Left kidney (tissue), 2 donors: ENCODE data around the gene SCP2. TPM values are rescaled to one million over a fixed set of nuclear protein-coding genes. Genes with fewer than 3 reads are reported as not detected.

Source experiments
- DNase-seq: peaks from one replicate; pipeline ENCODE4 v3.0.0-alpha.2; 2013
- polyA plus RNA-seq: library from polyadenylated mRNA; unstranded; fragments of 120-200 nt; gene quantifications from one replicate; pipeline ENCODE4 v1.2.1, GENCODE V29; 2013; ENCODE audit not compliant: insufficient read length

SCP2 gene
- polyA plus RNA-seq, 1 donor = 205 TPM

DNA sequence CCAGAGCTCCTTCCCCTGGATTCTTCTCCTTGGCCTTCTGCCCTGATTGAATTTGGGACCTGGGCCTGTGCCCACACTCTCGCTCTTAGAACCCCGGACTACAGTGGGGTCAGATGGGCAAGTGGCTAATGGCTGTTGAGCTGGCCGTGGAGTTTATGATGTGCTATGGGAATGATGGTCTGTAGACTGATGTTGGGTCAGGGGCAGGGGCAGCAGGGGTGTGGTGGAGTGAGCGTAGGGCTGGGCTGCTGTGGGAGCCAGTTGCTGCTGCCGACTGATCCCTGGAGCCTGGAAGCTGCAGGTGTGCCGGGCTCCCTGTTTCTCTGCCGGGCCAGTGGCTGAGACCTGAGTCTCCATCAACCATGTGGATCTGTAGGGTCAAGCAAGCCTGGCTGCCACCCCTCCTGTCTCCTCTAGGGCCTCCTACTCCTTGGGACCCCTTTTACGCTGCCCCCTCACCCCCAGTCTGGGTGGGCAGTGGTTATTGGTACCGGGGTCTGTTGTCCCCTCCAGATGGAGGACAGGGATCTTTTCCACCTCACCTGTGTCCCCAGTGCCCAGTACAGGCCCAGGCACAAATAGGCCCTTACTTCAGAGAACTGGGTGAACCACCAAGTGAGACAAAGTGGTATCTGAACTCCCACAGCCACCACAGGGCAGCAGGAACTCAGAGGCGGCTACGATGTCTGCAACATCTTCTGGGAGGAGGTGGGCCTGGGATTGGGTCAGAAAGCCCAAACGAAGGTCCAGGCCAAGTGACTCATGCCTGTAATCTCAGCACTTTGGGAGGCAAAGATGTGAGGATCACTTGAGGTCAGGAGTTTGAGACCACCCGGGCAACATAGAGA is 140.0 kb downstream of the SCP2 start:
- no peak for DNase-seq

DNA sequence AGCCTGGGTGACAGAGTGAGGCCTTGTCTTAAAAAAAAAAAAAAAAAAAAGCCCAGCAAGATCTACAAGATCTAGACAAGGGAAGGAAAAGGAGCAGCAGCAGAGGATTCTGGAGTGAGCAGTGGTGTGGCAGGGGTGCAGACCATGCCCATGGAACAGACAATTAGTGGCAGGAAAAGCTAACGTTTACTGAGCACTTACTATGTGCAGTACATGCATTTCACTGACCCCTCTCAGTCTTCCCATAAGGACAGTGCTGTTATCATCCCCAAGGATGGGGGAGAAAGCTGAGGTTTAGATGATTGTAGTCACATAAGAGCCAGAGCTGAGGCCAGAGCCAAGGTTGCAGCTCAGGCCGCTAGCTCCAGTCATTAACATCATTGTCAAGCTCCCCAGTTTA is 140.8 kb downstream of the SCP2 start:
- no peak for DNase-seq

DNA sequence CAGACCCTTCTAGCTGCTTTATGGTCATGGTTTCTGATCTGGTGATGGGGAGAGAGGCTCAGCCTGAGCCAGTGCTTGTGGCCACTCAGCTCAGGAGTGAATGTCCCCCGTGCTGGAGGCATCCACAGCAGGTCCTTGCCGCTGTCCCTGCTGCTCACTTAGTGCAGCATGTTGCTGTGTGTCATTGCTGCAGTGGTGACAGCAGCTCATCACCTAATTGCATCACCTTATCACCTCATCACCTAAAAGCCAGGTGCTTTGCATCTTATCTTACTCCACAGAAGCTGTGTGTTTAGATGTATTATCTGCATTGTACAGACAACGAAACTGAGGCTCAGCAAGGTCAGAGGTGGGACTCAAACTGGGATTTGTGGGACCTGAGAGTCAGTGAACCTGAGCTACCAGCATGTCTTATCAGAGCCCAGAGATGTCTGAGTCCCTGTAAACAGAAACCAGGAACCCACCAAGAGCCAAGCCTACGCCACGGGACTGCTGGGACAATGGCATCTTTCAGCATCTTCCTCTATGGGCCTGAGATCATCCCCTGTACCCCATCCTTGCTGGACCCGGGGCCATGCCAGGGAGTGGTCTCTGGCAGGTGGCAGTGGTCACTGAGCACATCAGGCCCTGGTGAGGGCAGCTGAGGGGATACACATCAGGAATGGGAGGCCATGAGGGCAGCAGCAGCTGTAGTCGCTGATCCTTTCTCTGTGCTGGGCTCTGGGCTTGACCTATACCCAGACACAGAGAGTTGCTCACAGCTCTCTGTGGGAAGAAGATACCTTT is 141.4 kb downstream of the SCP2 start:
- DNase-seq = no peak

DNA sequence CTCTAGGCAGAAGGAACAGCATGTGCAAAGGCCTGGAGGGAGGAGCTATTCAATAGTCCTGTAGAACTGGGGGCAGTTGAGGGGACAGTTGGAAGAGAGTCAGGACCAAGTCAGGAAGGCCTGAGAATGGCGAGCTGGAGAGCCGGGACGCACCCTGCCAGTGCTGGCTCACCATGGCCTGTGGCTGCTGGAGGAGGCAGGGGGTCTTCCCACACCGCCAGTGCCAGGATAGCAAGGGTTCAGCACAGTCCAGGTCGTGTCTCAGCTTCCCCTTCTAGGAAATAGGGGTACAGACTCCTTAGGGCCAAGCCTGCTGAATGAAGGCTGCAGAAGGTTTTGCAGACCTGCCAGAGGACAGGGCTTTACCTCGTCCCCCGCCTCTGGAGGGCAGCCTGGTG is 142.2 kb downstream of the SCP2 start:
- no peak for DNase-seq

DNA sequence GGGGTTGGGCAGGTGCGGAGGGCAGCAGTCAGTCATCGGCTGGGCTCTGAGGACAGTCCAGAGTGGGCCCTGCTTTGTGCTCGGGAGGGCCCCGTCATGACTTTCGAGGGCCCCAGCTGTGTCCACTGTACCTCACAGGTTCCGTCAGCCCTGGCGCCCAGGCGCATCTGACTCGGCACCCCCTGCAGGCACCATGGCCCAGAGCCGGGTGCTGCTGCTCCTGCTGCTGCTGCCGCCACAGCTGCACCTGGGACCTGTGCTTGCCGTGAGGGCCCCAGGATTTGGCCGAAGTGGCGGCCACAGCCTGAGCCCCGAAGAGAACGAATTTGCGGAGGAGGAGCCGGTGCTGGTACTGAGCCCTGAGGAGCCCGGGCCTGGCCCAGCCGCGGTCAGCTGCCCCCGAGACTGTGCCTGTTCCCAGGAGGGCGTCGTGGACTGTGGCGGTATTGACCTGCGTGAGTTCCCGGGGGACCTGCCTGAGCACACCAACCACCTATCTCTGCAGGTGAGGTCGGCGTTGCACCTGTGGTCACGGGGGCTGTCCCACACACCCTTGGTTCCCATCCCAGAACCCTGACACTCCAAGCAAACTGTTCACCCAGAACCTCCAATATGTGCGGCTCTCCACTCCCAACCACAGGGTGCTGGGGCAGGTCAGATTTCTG is 142.7 kb downstream of the SCP2 start:
- DNase-seq = no peak

DNA sequence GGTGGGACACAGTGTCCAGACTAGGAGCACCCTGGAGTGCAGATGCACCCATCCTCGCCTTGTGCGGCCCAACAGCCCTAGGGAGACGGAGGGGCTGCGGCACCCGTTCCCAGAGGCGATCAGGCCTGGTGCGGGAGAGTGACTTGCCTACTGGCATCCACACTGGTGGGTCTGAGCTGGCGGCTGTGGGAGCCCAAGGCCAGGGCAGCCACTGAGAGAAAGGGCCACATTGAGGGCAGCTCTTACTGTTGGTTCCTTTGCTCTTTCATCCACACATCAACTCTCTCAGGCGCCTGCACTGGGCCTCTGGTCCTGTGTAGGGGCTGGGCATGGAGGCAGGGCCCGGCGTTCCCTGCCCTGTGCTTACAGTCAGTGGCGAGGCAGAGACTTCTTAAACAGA is 143.5 kb downstream of the SCP2 start:
- no peak for DNase-seq

DNA sequence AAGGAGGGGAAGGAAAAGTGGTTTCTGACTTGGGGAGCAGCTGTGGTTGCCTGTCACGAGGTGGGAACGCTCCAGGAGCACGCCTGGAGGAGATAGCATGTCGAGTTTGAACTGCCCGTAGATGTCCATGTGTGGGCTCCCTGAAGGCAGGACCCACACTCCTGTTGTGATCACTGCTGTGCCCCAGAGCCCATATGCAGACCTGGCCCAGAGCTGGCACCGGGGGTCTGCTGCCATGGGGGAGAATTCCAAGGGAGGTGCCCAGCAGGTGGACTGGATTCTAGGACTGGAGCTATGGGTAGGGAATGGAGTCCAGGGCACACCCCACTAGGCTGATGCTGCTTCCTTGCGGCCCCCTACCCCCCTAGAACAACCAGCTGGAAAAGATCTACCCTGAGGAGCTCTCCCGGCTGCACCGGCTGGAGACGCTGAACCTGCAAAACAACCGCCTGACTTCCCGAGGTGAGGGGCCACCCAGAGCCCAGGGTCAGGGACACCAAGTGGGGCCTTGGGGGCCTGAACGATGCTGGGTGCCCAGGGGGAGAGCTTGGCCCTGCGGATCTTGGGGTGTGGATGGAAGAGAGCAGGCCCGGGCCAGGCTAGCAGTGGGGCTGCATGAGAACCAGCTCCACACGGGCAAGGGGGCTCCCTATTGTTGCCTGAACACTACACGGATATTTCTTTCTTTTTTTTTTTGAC is 144.2 kb downstream of the SCP2 start:
- DNase-seq = no peak

DNA sequence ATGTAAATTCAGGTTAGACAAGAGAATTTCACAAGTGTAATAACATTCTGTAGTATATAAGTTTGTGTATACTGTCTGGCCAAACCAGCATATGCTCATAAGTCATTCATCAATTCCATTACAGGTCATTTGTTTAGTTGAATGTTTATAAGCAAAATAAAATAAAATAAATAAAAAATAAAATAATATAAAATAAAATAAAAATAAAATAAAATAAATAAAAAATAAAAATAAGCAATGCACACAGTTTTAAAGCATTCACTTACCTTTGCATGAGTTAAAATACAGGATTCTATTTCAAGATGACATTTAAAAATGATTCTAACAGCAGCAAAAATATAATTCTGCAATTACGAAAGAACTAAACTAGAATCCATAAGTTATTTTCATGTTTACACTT is 144.8 kb downstream of the SCP2 start:
- DNase-seq = no peak

DNA sequence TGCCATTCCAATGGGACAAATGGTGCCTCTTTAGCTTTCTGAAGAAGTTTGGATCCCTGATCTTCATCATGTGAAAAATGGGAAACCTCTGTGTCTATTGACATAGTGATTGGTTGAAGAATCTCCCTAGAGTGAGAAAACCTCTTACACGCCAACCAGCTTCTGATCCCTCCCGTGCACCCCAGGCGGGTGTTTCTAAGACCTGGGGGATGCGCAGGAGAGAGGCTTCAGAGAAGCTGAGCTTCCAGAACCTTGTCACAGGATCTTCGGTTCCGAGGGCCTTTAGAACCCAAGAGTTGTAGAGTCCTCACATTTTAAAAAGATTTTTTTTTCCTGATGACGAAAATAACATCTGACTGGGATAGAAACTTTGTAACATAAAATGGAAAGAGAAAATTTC is 146.2 kb downstream of the SCP2 start:
- DNase-seq = no peak

DNA sequence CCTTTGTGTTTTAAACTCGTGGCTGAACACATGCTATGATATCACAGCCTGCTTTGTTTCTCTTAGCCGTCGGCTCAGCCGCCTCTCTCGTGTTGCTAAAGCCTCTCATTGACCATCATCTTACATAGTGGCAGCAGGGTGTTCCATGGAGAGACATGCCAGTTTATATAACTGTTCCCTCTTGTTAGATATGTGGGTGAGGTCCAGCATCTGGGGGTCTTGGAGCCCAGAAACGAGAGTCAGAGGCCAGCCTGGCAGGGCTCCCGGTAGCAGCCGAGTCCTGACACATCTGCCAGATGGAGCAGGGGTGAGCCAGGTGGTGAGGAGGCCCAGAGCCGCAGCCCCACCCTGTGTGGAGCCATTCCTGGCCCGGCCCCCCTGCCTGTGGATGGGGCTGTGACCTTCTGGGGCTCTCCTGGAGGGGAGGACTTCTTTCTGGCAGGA is 146.8 kb downstream of the SCP2 start:
- DNase-seq = no peak

DNA sequence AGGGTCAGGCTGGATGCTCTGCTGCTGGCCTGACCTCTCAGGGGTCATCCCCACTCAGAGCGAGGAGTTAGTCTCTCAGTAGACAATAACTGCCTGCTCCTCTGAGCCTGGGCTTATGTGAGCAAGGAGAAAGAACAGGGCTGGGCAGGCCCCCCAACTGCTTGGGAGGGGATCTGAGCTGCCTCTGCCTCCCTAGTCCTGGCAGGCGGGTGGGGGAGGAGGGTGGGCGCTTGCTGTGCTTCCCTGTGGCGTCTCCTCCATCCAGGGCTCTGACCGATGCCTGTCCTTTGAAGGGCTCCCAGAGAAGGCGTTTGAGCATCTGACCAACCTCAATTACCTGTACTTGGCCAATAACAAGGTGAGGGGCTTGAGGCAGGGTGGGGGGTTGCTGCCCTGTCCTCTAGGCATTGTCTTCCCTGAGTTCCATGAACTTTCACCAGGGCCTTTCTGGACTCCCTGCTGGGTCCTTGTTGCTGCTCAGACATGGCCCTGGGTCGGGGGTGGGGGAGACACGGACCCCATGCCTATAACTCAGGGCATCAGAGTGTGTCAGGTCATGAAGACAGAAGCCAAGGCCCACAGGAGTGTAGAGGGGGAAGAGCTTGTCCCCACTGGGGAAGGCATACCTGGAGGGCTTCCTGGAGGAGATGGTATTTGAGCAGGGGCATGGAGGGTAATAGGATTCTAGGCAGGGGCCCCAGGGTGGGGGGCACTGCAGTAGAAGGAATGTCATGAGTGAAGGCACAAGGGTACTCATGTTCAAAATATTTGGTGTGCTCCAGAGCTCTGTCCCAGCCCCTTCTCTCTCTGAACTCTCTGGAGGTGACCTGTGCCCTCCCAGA is 147.5 kb downstream of the SCP2 start:
- DNase-seq = no peak

DNA sequence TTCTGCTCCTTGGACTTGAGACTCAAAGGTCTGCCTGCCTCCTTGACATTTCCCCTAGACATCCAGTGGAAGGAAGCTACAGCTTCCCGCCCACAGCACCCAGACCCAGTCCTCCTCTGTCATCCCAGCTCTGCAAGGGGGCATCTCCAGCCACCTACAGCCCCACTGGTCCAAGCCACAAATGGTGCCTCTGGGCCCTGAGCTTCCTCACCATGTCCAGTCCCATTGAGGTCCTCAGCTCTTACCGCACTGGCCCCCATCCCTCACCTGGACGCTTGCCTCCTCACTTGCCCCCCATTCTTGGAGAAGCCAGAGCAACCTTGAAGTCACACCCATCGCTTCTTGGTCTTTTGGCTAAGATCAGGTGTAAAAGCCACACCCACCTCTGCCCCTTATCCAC is 148.1 kb downstream of the SCP2 start:
- no peak for DNase-seq

DNA sequence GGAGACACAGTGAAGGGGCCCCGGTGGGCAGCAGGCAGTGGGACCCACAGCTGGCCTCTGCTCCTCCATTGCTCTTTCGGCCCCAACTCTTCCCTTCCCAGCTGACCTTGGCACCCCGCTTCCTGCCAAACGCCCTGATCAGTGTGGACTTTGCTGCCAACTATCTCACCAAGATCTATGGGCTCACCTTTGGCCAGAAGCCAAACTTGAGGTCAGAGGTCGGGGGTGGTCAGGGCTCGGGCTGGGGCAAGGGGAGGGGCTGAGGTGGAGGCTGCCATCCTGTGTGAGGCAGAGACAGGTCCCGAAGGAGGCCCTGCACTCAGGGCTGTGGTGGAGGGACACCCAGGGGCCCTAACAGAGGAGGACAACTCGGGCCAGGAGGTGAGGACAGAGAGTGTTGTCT is 148.7 kb downstream of the SCP2 start:
- no peak for DNase-seq

DNA sequence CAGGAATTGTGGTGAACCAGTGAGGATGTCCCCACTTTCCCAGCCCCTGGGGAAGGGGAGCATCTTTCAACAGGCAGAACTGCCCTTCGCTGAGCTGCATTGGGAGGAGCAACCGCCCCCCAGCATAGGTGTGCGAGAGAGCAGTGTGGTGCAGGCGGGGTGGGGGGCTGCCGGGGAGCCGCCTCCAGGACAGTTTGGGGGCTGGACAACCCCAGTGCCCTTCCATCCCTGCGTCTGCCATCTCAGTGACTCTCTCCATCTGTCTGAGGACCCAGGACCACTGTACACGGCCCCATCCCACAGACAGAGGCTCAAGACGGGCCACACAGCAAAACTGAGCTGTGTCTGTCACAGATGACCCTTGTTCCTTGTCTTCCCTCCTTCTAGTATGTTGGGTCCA is 149.1 kb downstream of the SCP2 start:
- no peak for DNase-seq

DNA sequence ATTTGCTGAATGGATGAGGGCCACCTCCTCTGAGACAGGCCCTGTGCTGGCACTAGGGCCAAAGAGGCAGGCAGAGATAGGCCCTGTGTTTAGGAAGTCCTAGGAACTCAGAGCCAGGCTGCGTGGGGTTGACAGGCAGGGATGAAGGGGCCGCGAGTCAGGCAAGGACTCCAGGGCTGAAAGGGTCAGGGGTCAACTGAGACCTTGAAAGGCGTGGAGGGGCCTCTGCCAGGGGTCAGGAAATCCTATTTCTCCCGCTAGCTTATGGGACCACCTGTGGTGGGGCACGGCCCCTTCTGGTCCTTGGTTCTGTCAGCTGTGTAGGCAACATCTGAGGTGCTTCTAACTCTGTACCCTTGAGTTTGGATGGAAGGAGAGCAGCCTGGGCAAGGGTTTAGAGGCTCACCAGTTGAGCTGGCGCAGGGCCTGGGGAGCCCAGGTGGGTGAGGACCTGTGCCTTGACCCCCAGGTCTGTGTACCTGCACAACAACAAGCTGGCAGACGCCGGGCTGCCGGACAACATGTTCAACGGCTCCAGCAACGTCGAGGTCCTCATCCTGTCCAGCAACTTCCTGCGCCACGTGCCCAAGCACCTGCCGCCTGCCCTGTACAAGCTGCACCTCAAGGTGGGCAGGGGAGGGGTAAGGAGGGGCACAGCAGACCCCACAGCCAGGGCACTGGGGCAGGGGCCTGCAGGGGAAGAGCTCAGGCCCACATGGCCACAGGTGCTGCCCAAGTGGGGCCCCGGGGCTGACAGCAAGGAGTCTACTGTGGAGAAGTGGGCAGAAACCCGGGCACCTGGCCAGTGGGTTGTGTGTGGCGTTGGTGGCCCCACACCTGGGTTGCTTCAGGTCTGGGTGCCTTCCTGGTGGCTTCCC is 149.9 kb downstream of the SCP2 start:
- no peak for DNase-seq

DNA sequence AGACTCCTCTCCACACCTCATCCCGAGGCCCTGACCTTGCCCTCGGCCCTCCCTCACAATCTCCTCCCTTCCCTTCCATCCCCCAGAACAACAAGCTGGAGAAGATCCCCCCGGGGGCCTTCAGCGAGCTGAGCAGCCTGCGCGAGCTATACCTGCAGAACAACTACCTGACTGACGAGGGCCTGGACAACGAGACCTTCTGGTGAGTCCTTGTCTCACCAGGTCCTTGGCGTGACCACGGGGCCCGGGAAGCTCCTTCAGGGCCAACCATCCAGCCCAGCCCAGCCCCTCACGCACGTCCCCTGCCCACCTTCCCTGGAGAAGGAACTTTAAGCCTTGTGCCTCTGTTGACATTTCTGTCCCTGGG is 150.5 kb downstream of the SCP2 start:
- no peak for DNase-seq

DNA sequence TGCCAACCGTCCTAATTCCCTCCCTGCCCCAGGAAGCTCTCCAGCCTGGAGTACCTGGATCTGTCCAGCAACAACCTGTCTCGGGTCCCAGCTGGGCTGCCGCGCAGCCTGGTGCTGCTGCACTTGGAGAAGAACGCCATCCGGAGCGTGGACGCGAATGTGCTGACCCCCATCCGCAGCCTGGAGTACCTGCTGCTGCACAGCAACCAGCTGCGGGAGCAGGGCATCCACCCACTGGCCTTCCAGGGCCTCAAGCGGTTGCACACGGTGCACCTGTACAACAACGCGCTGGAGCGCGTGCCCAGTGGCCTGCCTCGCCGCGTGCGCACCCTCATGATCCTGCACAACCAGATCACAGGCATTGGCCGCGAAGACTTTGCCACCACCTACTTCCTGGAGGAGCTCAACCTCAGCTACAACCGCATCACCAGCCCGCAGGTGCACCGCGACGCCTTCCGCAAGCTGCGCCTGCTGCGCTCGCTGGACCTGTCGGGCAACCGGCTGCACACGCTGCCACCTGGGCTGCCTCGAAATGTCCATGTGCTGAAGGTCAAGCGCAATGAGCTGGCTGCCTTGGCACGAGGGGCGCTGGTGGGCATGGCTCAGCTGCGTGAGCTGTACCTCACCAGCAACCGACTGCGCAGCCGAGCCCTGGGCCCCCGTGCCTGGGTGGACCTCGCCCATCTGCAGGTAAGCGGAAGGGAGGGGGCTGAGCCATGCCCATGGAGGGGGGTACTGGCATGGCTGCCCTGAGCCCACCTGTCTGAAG is 151.4 kb downstream of the SCP2 start:
- no peak for DNase-seq

DNA sequence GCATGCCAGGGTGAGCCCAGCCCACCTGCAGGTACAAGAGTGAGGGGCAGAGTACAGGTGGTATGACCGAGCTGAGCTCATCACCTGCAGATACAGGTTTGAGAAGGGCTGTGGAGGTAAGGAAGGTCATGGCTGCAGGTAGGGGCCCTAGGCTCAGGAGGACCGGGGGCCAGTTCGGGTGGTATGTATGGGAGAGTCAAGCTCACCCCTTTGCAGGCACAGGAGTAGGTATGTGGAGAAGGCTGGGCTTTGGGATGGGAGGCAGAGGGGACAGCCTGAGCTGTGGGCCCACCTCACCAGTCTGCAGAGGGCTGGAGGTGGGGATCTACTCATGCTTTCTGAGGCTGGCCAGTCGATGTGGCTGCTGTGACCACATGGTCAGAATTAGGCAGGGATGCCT is 152.2 kb downstream of the SCP2 start:
- DNase-seq = no peak

DNA sequence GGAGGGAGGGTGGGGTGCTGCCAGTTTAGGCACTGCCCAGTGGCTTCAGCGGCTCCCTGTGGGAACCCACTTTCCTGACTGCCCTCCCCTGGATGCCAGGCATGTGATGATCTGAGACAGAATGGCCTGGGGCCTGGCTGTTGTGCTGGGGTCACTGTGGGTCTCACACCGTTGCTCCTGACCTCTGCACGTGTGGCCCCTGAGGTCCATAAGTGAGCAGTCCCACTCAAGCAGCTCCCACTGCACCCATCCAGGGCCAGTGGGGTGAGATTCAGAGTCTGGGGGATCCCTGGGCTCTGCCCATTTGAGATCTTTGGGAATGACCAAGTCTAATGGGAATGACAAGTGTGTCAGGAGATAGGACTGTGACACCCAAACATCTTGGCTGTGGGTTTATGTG is 153.0 kb downstream of the SCP2 start:
- no peak for DNase-seq

DNA sequence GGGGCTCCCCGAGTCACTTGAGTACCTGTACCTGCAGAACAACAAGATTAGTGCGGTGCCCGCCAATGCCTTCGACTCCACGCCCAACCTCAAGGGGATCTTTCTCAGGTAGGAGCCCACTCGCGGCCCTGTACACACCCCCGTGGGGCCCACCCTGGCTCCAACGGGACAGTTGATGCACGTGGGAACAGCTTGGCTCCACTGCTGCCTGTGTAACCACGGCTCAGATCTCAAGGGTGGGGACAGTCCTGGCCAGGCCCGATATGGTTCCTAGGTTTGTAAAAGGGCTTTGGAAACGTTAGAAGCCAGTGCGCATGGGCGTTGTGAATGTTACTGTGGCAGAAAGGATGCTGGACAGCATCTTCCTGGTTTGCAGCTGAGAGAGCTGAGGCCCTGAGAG is 153.7 kb downstream of the SCP2 start:
- DNase-seq = no peak
